HT-29 (cell line): ENCODE measurements around the gene KRTAP20-1. TPM values are rescaled to one million over a fixed set of nuclear protein-coding genes. Genes with fewer than 3 reads are reported as not detected.

Experiments used
- DNase-seq: peaks from one replicate; pipeline ENCODE4 v3.0.0-alpha.2; 2015; ENCODE audit warnings: low spot score
- small RNA-seq: library from RNA; depleted of rRNA; stranded (forward); fragments of <200 nt; gene quantifications from one replicate; pipeline ENCODE3, GENCODE V24; 2014
- total RNA-seq: library from RNA; depleted of rRNA; stranded (reverse); fragments of >200 nt; shearing (Covaris generic); gene quantifications from 2 replicates; pipeline ENCODE4 v1.2.3, GENCODE V29; 2014; rRNA removed

The KRTAP20-1 gene
- total RNA-seq, 1 experiment from 2014 or later: not detected

- no peak for DNase-seq
These were observed 30.7 kb downstream of the KRTAP20-1 start for GRCh38 chr21:30646904-30647414.

GRCh38 chr21:30652891-30653290, 36.7 kb downstream of the KRTAP20-1 start:
- DNase-seq: no peak

Small RNA genes within 50 kb of the gene (small RNA-seq; reads per million reads assigned to genes)
- gene KRTAP20-1 (not detected), gene KRTAP20-3 (not detected), gene KRTAP20-4 (not detected), gene KRTAP22-1 (not detected), gene KRTAP22-2 (not detected)

Other genes starting within 250 kb of the KRTAP20-1 start
- gene KRTAP13-2, start 244.2 kb upstream of the KRTAP20-1 start, total RNA-seq: not detected in 2 replicates
- not detected in 2 replicates for gene KRTAP13-1, start 220.4 kb upstream of the KRTAP20-1 start, total RNA-seq
- not detected in 2 replicates for gene KRTAP13-3, start 190.5 kb upstream of the KRTAP20-1 start, total RNA-seq
- not detected in 2 replicates for gene KRTAP13-4, start 186.2 kb upstream of the KRTAP20-1 start, total RNA-seq
- gene KRTAP15-1, start 176.2 kb upstream of the KRTAP20-1 start, total RNA-seq: not detected in 2 replicates
- not detected in 2 replicates for gene KRTAP19-1, start 136.1 kb upstream of the KRTAP20-1 start, total RNA-seq
- gene KRTAP19-2, start 129.0 kb upstream of the KRTAP20-1 start, total RNA-seq: not detected in 2 replicates
- not detected in 2 replicates for gene KRTAP19-3, start 124.4 kb upstream of the KRTAP20-1 start, total RNA-seq
- gene KRTAP19-4, start 119.3 kb upstream of the KRTAP20-1 start, total RNA-seq: not detected in 2 replicates
- not detected in 2 replicates for gene KRTAP19-5, start 114.3 kb upstream of the KRTAP20-1 start, total RNA-seq
- not detected in 2 replicates for gene KRTAP19-6, start 74.6 kb upstream of the KRTAP20-1 start, total RNA-seq
- not detected in 2 replicates for gene KRTAP19-7, start 55.1 kb upstream of the KRTAP20-1 start, total RNA-seq
- gene KRTAP22-2, start 26.0 kb upstream of the KRTAP20-1 start, total RNA-seq: not detected in 2 replicates
- not detected in 2 replicates for gene KRTAP6-3, start 24.0 kb upstream of the KRTAP20-1 start, total RNA-seq
- not detected in 2 replicates for gene KRTAP6-2, start 17.5 kb upstream of the KRTAP20-1 start, total RNA-seq
- not detected in 2 replicates for gene KRTAP22-1, start 15.3 kb upstream of the KRTAP20-1 start, total RNA-seq
- not detected in 2 replicates for gene KRTAP6-1, start 2.5 kb upstream of the KRTAP20-1 start, total RNA-seq
- not detected in 2 replicates for gene KRTAP20-4, start 4.2 kb downstream of the KRTAP20-1 start, total RNA-seq
- not detected in 2 replicates for gene KRTAP20-2, start 18.8 kb downstream of the KRTAP20-1 start, total RNA-seq
- not detected in 2 replicates for gene KRTAP20-3, start 26.4 kb downstream of the KRTAP20-1 start, total RNA-seq
- not detected in 2 replicates for gene KRTAP21-3, start 102.4 kb downstream of the KRTAP20-1 start, total RNA-seq
- gene KRTAP21-2, start 130.8 kb downstream of the KRTAP20-1 start, total RNA-seq: not detected in 2 replicates
- not detected in 2 replicates for gene KRTAP21-1, start 139.0 kb downstream of the KRTAP20-1 start, total RNA-seq
- not detected in 2 replicates for gene KRTAP8-1, start 196.8 kb downstream of the KRTAP20-1 start, total RNA-seq
- gene KRTAP7-1, start 213.3 kb downstream of the KRTAP20-1 start, total RNA-seq: not detected in 2 replicates